ENCODE data around the gene ANXA2R.

ANXA2R gene

DNA sequence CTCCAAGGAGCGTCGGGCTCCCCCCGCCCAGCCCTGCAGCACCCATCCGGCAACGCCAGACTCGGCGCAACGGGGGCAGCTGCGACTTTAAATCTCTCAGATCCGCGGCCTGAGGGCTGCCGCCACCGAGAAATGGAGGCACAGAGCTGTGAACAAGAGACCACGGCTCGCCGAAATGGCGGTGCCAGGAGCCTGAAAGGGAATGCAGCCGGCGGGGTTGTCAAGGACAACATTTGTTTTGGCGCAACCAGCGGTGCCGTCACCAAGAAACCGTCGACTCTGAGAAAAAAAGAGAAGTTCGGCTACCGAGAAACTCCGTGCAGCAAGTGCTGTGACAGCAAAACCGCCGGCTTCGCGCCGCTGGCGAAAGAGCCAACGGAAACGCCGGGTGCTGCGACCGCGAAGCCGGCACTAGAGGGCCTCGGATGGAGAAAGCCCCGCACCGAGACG, 2.1 kb upstream of the ANXA2R start (continued):
- no peak for TF ChIP-seq KLF1 (tag by site-specific recombination; IDR thresholded peaks at IDR 0.05)
- TF ChIP-seq ZNF121 (tag by site-specific recombination; IDR thresholded peaks at IDR 0.05), result no peak
- no peak for TF ChIP-seq ZNF302 (tag by site-specific recombination; IDR thresholded peaks at IDR 0.05; ENCODE audit: low read depth)
- peak; percentile 37; the same call in 1 of the 2 replicates for TF ChIP-seq ZNF600 (tag by site-specific recombination; IDR thresholded peaks at IDR 0.05)
- no peak for TF ChIP-seq SP2 (tag by site-specific recombination; IDR thresholded peaks at IDR 0.05)
- TF ChIP-seq, protein P1, sequence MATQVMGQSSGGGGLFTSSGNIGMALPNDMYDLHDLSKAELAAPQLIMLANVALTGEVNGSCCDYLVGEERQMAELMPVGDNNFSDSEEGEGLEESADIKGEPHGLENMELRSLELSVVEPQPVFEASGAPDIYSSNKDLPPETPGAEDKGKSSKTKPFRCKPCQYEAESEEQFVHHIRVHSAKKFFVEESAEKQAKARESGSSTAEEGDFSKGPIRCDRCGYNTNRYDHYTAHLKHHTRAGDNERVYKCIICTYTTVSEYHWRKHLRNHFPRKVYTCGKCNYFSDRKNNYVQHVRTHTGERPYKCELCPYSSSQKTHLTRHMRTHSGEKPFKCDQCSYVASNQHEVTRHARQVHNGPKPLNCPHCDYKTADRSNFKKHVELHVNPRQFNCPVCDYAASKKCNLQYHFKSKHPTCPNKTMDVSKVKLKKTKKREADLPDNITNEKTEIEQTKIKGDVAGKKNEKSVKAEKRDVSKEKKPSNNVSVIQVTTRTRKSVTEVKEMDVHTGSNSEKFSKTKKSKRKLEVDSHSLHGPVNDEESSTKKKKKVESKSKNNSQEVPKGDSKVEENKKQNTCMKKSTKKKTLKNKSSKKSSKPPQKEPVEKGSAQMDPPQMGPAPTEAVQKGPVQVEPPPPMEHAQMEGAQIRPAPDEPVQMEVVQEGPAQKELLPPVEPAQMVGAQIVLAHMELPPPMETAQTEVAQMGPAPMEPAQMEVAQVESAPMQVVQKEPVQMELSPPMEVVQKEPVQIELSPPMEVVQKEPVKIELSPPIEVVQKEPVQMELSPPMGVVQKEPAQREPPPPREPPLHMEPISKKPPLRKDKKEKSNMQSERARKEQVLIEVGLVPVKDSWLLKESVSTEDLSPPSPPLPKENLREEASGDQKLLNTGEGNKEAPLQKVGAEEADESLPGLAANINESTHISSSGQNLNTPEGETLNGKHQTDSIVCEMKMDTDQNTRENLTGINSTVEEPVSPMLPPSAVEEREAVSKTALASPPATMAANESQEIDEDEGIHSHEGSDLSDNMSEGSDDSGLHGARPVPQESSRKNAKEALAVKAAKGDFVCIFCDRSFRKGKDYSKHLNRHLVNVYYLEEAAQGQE (tag by site-specific recombination; IDR thresholded peaks at IDR 0.05), result peak; percentile 31; the same call in 1 of the 2 replicates
- TF ChIP-seq ZNF747 (tag by site-specific recombination; IDR thresholded peaks at IDR 0.05), result no peak
- no peak for TF ChIP-seq ZNF19 (tag by site-specific recombination; IDR thresholded peaks at IDR 0.05; ENCODE audit: low read depth)
- TF ChIP-seq ZNF585B (tag by site-specific recombination; IDR thresholded peaks at IDR 0.05), result no peak; the same call in 1 of the 2 replicates
- TF ChIP-seq, protein P2, sequence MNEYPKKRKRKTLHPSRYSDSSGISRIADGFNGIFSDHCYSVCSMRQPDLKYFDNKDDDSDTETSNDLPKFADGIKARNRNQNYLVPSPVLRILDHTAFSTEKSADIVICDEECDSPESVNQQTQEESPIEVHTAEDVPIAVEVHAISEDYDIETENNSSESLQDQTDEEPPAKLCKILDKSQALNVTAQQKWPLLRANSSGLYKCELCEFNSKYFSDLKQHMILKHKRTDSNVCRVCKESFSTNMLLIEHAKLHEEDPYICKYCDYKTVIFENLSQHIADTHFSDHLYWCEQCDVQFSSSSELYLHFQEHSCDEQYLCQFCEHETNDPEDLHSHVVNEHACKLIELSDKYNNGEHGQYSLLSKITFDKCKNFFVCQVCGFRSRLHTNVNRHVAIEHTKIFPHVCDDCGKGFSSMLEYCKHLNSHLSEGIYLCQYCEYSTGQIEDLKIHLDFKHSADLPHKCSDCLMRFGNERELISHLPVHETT (tag by site-specific recombination; IDR thresholded peaks at IDR 0.05), result peak; percentile 27; the same call in 1 of the 2 replicates
- TF ChIP-seq ZNF701 (tag by site-specific recombination; IDR thresholded peaks at IDR 0.05), result no peak
- TF ChIP-seq ZNF510 (tag by site-specific recombination; IDR thresholded peaks at IDR 0.05; ENCODE audit: insufficient replicate concordance), result no peak
- TF ChIP-seq TRIM28 (IDR thresholded peaks at IDR 0.05; ENCODE audit: borderline replicate concordance, low read length), result no peak
- TF ChIP-seq GLI4 (tag by site-specific recombination; IDR thresholded peaks at IDR 0.05), result 0 out of 2 replicates have a peak, but pooled peaks have one; percentile 16
- no peak for TF ChIP-seq TCF7L2 (IDR thresholded peaks at IDR 0.05; ENCODE audit: borderline replicate concordance, low read depth, low read length)
- no peak for TF ChIP-seq ZNF514 (tag by site-specific recombination; IDR thresholded peaks at IDR 0.05)
- TF ChIP-seq BCL6B (tag by site-specific recombination; IDR thresholded peaks at IDR 0.05), result no peak
- no peak for TF ChIP-seq PBX3 (CRISPR knock-in tag; IDR thresholded peaks at IDR 0.05)
- TF ChIP-seq KLF7 (tag by site-specific recombination; IDR thresholded peaks at IDR 0.05; ENCODE audit: borderline replicate concordance), result no peak
- TF ChIP-seq ZNF175 (tag by site-specific recombination; IDR thresholded peaks at IDR 0.05), result no peak
- 0 out of 2 replicates have a peak, but pooled peaks have one; percentile 28 for TF ChIP-seq ZNF501 (tag by site-specific recombination; IDR thresholded peaks at IDR 0.05)
- TF ChIP-seq ZNF558 (tag by site-specific recombination; IDR thresholded peaks at IDR 0.05), result peak; percentile 11; the same call in 1 of the 2 replicates
- no peak for TF ChIP-seq ZNF404 (tag by site-specific recombination; IDR thresholded peaks at IDR 0.05)
- no peak for TF ChIP-seq ZNF768 (tag by site-specific recombination; IDR thresholded peaks at IDR 0.05)
- no peak for TF ChIP-seq PRDM10 (tag by site-specific recombination; IDR thresholded peaks at IDR 0.05)
- TF ChIP-seq ZNF133 (tag by site-specific recombination; IDR thresholded peaks at IDR 0.05), result no peak
- no peak for TF ChIP-seq RBAK (tag by site-specific recombination; IDR thresholded peaks at IDR 0.05)

All from HEK293 (cell line).